Fibroblast of villous mesenchyme (primary cell): ENCODE measurements around the gene GXYLT2. TPM values are rescaled to one million over a fixed set of nuclear protein-coding genes. Genes with fewer than 3 reads are reported as not detected.

Source experiments
- DNase-seq: peaks from one replicate; pipeline ENCODE4 v3.0.0-alpha.2; 2010; ENCODE audit warnings: low read depth
- H3K4me3 ChIP-seq: 2 replicates; pipeline ENCODE4 v1.5.1; 2011; ENCODE audit warnings: low read depth, mild to moderate bottlenecking, low read length
- small RNA-seq: library from RNA; depleted of rRNA; stranded (forward); fragments of <200 nt; gene quantifications from one replicate; pipeline ENCODE3, GENCODE V24; 2012
- total RNA-seq: library from RNA; depleted of rRNA; stranded (reverse); fragments of >200 nt; gene quantifications from 2 replicates; pipeline ENCODE4 v1.2.3, GENCODE V29; 2012
- TF ChIP-seq, protein P1 (sequence below): IDR thresholded peaks from 2 replicates; pipeline ENCODE4 v1.5.1; 2012; ENCODE audit warnings: low read depth, mild to moderate bottlenecking, low read length; ENCODE audit not compliant: insufficient read depth

The GXYLT2 gene
- total RNA-seq, 1 donor = 18.1 TPM

DNA sequence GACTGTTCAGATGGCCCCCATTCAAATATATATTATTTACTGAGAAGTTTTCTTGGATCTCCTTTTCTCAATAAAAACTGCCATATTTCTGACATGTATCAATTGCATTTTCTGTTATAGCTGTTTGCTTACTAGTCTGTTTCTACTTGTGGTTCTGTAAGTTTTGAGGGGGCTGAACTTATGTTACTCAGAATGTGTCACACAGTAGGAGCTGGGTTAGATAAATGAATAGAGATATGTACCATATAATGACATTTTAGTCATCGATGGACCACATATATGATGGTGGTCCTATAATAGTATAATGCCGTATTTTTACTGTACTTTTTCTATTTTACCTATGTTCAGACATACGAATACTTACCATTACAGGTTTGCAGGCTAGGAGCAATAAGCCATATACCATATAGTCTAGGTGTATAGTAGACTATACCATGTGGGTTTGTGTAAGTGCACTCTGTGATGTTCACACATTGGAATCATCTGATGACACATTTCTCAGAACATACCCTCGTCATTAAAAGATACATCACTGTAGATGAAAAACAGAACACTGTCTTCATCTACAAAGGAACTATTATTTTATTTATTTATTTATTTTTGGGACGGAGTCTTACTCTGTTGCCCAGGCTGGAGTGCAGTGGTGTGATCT, 131.1 kb downstream of the GXYLT2 start:
- no peak overlapping the region for H3K4me3 ChIP-seq
- TF ChIP-seq, protein P1, sequence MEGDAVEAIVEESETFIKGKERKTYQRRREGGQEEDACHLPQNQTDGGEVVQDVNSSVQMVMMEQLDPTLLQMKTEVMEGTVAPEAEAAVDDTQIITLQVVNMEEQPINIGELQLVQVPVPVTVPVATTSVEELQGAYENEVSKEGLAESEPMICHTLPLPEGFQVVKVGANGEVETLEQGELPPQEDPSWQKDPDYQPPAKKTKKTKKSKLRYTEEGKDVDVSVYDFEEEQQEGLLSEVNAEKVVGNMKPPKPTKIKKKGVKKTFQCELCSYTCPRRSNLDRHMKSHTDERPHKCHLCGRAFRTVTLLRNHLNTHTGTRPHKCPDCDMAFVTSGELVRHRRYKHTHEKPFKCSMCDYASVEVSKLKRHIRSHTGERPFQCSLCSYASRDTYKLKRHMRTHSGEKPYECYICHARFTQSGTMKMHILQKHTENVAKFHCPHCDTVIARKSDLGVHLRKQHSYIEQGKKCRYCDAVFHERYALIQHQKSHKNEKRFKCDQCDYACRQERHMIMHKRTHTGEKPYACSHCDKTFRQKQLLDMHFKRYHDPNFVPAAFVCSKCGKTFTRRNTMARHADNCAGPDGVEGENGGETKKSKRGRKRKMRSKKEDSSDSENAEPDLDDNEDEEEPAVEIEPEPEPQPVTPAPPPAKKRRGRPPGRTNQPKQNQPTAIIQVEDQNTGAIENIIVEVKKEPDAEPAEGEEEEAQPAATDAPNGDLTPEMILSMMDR = no peak
- DNase-seq = no peak

DNA sequence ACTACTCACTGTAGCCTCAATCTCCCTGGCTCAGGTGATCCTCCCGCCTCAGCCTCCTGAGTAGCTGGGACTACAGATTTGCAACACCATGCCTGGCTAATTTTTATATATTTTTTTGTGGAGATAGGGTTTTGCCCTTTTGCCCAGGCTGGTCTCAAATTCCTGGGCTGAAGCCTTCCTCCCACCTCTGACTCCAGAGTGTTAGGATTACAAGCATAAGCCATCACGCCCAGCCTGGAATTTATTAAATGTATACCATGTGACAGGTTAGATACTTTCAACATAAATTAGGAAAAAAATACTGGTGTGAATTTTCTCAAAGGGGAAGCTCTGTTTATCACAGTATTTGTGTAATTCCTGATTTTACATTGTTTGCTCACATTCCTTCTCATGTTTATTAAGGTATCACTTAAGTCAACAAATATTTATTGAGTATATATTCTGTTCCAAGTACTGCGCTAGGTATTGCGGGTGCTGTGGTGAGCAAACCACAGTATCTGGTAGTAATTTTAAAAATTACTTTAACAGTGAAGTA, 133.5 kb downstream of the GXYLT2 start:
- no peak overlapping the region for H3K4me3 ChIP-seq
- TF ChIP-seq, protein P1 = no peak
- DNase-seq = peak; percentile 20

DNA sequence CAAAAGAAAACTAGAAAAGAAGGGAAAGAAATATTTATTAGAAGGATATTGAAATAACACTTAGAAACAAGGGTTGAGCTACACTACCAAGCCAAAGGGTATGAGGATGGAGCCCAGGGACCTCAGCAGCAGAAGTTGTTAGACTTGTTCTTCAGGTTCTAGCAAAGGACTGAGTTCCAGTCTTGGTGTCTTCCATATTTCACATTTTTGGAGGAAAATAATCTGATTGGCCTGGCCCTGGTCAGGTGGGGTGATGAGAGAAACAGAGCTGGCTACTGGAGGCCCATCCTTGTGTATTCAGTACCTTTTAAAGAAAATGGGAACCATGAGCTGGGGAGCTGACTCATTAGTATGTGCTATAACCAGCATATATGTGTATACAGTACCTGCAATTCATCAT, 137.0 kb downstream of the GXYLT2 start:
- no peak for DNase-seq
- H3K4me3 ChIP-seq = no peak overlapping the region
- TF ChIP-seq, protein P1 = no peak

DNA sequence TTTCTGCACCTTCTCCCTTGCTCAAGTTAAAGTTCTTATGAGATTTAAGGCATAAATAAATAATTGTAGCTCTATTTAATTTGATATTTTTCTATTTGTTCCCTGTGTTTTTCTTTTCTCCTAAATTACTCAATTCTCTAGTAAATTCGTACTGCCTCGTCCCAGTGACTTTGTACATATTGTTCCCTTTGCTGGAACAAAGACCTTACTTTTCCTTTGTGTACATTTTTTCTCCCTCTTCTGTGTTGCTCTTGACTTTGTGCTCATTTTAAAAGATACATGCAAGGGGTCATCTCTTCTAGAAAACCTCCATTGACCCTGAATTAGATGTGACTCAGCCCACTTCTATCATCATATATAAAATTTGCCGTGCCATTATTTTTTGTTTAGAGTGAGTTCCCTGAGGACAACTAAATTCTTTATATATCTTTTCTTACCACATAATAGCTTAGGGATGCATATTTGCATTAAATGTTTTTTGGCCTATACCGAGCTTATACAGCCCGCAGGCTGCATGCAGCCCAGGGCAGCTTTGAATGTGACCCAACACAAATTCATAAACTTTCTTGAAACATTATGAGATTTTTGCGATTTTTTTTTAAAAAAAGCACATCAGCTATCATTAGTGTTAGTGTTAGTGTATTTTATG, 138.4 kb downstream of the GXYLT2 start:
- no peak for DNase-seq
- TF ChIP-seq, protein P1 = no peak

More for the DNA sequence above, 138.4 kb downstream of the GXYLT2 start:
- no peak overlapping the region for H3K4me3 ChIP-seq

Small RNAs within 50 kb of the gene (small RNA-seq; reads per million reads assigned to genes)
- not detected for gene RF00017

Other genes with a start within 250 kb of the GXYLT2 start
- gene SHQ1, start 39.6 kb upstream of the GXYLT2 start, total RNA-seq = 17.1 and 30.2 TPM in 2 replicates
- 62.2 and 105 TPM in 2 replicates for gene PPP4R2, start 108.8 kb downstream of the GXYLT2 start, total RNA-seq
- gene EBLN2, start 173.6 kb downstream of the GXYLT2 start, total RNA-seq = 4.8 and 8.6 TPM in 2 replicates